Pancreas (tissue), 10 donors: ENCODE results near the gene NPTX1. TPM values are rescaled to one million over a fixed set of nuclear protein-coding genes. Genes with fewer than 3 reads are reported as not detected.
A peak's percentile ranks its signal among the peaks of the same experiment; 100 is the strongest.

Experiments
- ATAC-seq, 4 donors: fragments of 200-7000 bp; cut with Tn5 transposase; one replicate each; pipeline versions ENCODE4 v1.8.0 to v1.9.1; 2020; ENCODE audit warnings: mild to moderate bottlenecking in 4 of 4, moderate library complexity in 4 of 4
- DNase-seq, 6 donors: peaks; one replicate each; pipeline ENCODE4 v3.0.0-alpha.2; 2020
- FAIRE-seq: peaks from 2 replicates; lab custom pipeline; 2012; peaks lifted over from hg19 to GRCh38; lab: Jason Lieb, UNC
- H3K27ac ChIP-seq, 4 donors: fragments of 200-600 bp; sonication (generic); 1 replicate in 3 of 4; 2 replicates in 1 of 4; pipeline versions ENCODE4 v1.5.0 to v1.8.0; 2020
- H3K27me3 ChIP-seq, 4 donors: fragments of 200-600 bp; one replicate each; pipeline ENCODE4 v1.8.0; 2021
- H3K36me3 ChIP-seq, 3 donors: fragments of 200-600 bp; sonication (generic) in 1 of 3; one replicate each; pipeline versions ENCODE4 v1.5.0 to v1.8.0; 2020 to 2021
- H3K4me1 ChIP-seq, 3 donors: fragments of 200-600 bp; one replicate each; pipeline ENCODE4 v1.8.0; 2021
- H3K4me3 ChIP-seq, 4 donors: fragments of 200-600 bp; sonication (generic) in 2 of 4; one replicate each; pipeline versions ENCODE4 v1.5.0 to v1.8.0; 2020 to 2021
- H3K9me3 ChIP-seq, 4 donors: fragments of 200-600 bp; one replicate each; pipeline ENCODE4 v1.8.0; 2021
- WGBS, 2 donors: extraction: QIAGEN DNeasy Blood & Tissue Kit; methylation state at CpG; one replicate each; pipeline ENCODE4 v1.1.7; 2013; 5-methylcytosine and 5-hydroxymethylcytosine counted together
- intact Hi-C, 3 donors: fragments of 100-400 bp; cut with DNase I; formaldehyde crosslinking; loops; one replicate each; pipeline versions ENCODE4 v1.11.1 to v1.14.2; 2022
- polyA plus RNA-seq, 2 donors: library from polyadenylated mRNA; stranded (reverse); fragments of 200-250 nt; gene quantifications; one replicate each; pipeline ENCODE4 v1.2.3, GENCODE V29; 2013
- total RNA-seq, 6 donors: library from RNA; stranded (reverse); fragmentation: NEBNext Ultra II Directional in 4 of 6; extraction: Animal tissue kit (Norgen Biotek cat#: 25700) in 4 of 6; gene quantifications; one replicate each; pipeline versions ENCODE4 v1.2.1 to v1.2.4, GENCODE V29; 2021 to 2023
- TF ChIP-seq, protein P1 (sequence below), 4 donors: fragments of 200-600 bp; sonication (generic) in 3 of 4; IDR thresholded peaks; one replicate each; pipeline versions ENCODE4 v1.5.0 to v1.8.0; 2021; ENCODE audit warnings: antibody characterized with exemption in 4 of 4
- donor health status: healthy with polysubstance abuse.
- donor health status: DM: no; HTN: no; CAD: no; lungs with moderate emphysema.
- donor health status: DM: no; HTN: no; CAD: no.
- donor health status: control.
- donor health status: control.
- donor health status: Bipolar disorder and iron deficiency.
- donor health status: DM: yes; HTN: yes; CAD: no.
- donor health status: DM: no; HTN: no; CAD: no.
- donor health status: DM: no; HTN: no; CAD: no.
- donor health status: DM: yes; HTN: yes; CAD: no.

The NPTX1 gene
- total and polyA plus RNA-seq, 8 donors = 0.04 to 1.1 (median 0.19) TPM; not detected in 1

DNA sequence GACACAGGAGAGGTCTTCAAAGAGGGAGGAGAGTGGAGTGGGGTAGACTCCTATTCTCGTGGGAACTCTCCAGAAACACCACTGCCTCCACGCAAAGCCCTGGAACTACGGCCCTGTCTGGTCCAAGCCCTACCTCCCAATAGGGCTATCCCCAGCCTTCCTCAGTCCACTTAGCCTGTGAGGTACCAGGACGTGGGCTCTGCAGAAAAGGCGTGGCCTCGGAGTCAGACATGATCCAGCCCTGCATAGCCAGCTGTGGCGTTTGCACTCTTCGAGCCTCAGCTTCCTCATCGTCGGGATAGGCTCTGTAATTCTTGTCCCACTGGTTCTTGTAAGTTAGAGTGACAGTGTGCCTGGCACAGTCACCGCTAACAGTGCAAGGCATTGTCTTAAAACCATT, 47.6 kb downstream of the NPTX1 start:
- H3K36me3 ChIP-seq = no peaks in the 10 kb centered on the region
- intact Hi-C loops = loop anchor here in 2 of 3 donors (2.0 to 10.0 kb wide), 4 partner anchors 149 to 676 kb away; no protein-coding TSS in a partner anchor
- no peak overlapping the region for H3K4me3 ChIP-seq
- H3K4me1 ChIP-seq = peaks cover 0 to 3% (median 0%) of the 10 kb centered on the region in 3 donors
- no peak for FAIRE-seq
- no peak overlapping the region for H3K27ac ChIP-seq
- ATAC-seq = no peak
- no peaks in the 10 kb centered on the region for H3K9me3 ChIP-seq
- WGBS, 2 donors = 89 to 90% methylated on average over 11 of the region's 11 CpGs
- DNase-seq = no peak
- TF ChIP-seq, protein P1, sequence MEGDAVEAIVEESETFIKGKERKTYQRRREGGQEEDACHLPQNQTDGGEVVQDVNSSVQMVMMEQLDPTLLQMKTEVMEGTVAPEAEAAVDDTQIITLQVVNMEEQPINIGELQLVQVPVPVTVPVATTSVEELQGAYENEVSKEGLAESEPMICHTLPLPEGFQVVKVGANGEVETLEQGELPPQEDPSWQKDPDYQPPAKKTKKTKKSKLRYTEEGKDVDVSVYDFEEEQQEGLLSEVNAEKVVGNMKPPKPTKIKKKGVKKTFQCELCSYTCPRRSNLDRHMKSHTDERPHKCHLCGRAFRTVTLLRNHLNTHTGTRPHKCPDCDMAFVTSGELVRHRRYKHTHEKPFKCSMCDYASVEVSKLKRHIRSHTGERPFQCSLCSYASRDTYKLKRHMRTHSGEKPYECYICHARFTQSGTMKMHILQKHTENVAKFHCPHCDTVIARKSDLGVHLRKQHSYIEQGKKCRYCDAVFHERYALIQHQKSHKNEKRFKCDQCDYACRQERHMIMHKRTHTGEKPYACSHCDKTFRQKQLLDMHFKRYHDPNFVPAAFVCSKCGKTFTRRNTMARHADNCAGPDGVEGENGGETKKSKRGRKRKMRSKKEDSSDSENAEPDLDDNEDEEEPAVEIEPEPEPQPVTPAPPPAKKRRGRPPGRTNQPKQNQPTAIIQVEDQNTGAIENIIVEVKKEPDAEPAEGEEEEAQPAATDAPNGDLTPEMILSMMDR (IDR thresholded peaks at IDR 0.05) = no peak
- H3K27me3 ChIP-seq = no peaks in the 10 kb centered on the region

- Histone ChIP-seq H3K4me1 (peaks cover 0 to 3% (median 0%) of the 10 kb centered on the region in 3 donors), H3K9me3 (no peaks in the 10 kb centered on the region), H3K36me3 (no peaks in the 10 kb centered on the region), H3K27ac (no peak overlapping the region), H3K4me3 (no peak overlapping the region), H3K27me3 (no peaks in the 10 kb centered on the region)
- TF ChIP-seq, protein P1 (IDR thresholded peaks at IDR 0.05) = no peak
- intact Hi-C loops = loop anchor here in 2 of 3 donors (2.0 to 10.0 kb wide), 4 partner anchors 149 to 676 kb away; no protein-coding TSS in a partner anchor
- ATAC-seq (no peak), DNase-seq (peak in 2 of 6 donors; percentile 42 to 50), FAIRE-seq (no peak)
- WGBS, 2 donors = 88 to 93% methylated on average over 12 of the region's 12 CpGs
Observed at GRCh38 chr17:80428363-80428762, 48.0 kb downstream of the NPTX1 start.

GRCh38 chr17:80427366-80428282, 48.8 kb downstream of the NPTX1 start:
- 79 to 88% methylated on average over 26 to 27 of the region's 27 CpGs for WGBS, 2 donors
- FAIRE-seq (no peak), ATAC-seq (peak in 1 of 4 donors; percentile 8), DNase-seq (peak in 3 of 6 donors; percentile 46 to 77 (median 57))
- no peak overlapping the region for H3K27ac ChIP-seq
- H3K4me3 ChIP-seq = no peak overlapping the region
- intact Hi-C loops = loop anchor here in 2 of 3 donors (2.0 to 10.0 kb wide), 4 partner anchors 150 to 677 kb away; no protein-coding TSS in a partner anchor
- no peaks in the 10 kb centered on the region for H3K27me3 ChIP-seq
- H3K36me3 ChIP-seq = no peaks in the 10 kb centered on the region
- H3K9me3 ChIP-seq = no peaks in the 10 kb centered on the region
- TF ChIP-seq, protein P1 (IDR thresholded peaks at IDR 0.05) = no peak
- H3K4me1 ChIP-seq = peaks cover 0 to 3% (median 0%) of the 10 kb centered on the region in 3 donors

DNA sequence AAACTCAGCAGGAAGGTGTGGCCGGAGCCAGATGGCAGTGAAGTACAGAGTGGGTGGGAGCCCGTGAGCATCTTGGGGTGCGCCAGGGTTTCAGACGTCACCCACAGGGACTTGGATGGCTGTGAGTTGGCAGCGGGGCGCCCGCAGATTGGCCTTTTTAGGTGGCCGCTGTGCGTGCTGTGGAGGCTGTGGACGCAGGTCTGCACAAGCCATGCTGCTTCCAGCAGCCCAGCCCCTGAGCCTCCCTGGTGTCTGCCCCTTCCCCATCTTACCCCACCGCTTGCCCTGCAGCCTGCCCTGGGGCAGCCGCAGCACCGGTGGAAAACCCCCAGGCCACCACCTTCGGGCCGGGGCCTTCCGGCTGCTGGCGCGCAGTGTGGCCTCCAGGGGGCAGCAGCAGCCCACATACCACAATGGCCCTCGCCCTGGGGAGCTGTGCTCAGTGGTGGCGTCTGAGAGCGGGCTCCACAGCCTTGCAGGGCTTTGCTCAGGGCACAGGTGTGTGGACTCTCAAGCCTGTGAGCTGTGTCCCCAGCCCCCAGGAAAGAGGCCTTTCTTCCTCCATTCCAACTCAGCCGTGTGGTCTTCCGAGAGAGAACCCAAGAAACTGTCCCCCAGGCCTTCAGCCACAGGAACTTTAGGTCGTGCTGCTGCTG, 49.6 kb downstream of the NPTX1 start:
- FAIRE-seq = no peak
- peak; percentile 88 to 99 (median 96) for ATAC-seq
- no peaks in the 10 kb centered on the region for H3K9me3 ChIP-seq
- WGBS, 2 donors = 32 to 35% methylated on average over 24 of the region's 24 CpGs
- intact Hi-C loops = loop anchor here in 2 of 3 donors (5.0 to 10.0 kb wide), 3 partner anchors 151 to 678 kb away; no protein-coding TSS in a partner anchor
- H3K4me1 ChIP-seq = peaks cover 0 to 3% (median 0%) of the 10 kb centered on the region in 3 donors
- DNase-seq = peak; percentile 71 to 95 (median 86)
- TF ChIP-seq, protein P1 (IDR thresholded peaks at IDR 0.05) = peak; percentile 91 to 98 (median 96)
- H3K27me3 ChIP-seq = no peaks in the 10 kb centered on the region
- H3K27ac ChIP-seq = no peak overlapping the region
- no peaks in the 10 kb centered on the region for H3K36me3 ChIP-seq
- no peak overlapping the region for H3K4me3 ChIP-seq
